NCI-H748 (cell line): Measurements from ENCODE around the gene ENTPD5.
"Not testable (repeated sequence)": the region's sequence is repeated elsewhere in the genome, so short reads cannot be mapped to it uniquely, and the experiment has no call there.

Experiments used
- DNase-seq: peaks from one replicate; lab custom pipeline; 2025; ENCODE audit not compliant: unreplicated experiment; lab: John Stamatoyannopoulos, UW

ENTPD5 gene

GRCh38 chr14:73945159-73945670 is 73.9 kb downstream of the ENTPD5 start:
- DNase-seq: no peak

GRCh38 chr14:73944432-73945158 is 74.5 kb downstream of the ENTPD5 start:
- DNase-seq: no peak

GRCh38 chr14:73943083-73943482 is 76.0 kb downstream of the ENTPD5 start:
- DNase-seq: no peak

- no peak for DNase-seq
Measured at GRCh38 chr14:73942180-73942579, 76.9 kb downstream of the ENTPD5 start.

- no peak for DNase-seq
Measured at GRCh38 chr14:73937012-73937411, 82.1 kb downstream of the ENTPD5 start.

- DNase-seq: no peak
Measured at GRCh38 chr14:73936548-73936947, 82.5 kb downstream of the ENTPD5 start.

DNA sequence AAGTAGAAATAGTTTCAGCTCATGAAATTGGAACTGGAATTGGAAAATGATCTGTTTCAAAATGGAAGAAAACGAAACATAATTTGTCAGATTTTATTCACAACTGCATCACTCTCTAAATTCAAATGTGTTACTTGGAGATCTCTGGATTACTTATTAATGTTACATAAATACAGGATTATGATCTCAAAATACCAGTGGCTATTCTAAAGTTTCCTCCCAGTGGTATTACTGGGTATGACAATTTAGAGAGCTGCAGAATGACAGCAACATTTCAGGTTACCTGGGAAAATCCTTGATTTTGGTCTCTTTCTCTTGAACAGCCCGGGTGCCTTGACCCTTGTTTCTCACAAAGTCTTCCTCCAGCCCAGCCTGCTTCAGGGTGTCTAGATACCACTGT is 83.4 kb downstream of the ENTPD5 start:
- no peak for DNase-seq

DNA sequence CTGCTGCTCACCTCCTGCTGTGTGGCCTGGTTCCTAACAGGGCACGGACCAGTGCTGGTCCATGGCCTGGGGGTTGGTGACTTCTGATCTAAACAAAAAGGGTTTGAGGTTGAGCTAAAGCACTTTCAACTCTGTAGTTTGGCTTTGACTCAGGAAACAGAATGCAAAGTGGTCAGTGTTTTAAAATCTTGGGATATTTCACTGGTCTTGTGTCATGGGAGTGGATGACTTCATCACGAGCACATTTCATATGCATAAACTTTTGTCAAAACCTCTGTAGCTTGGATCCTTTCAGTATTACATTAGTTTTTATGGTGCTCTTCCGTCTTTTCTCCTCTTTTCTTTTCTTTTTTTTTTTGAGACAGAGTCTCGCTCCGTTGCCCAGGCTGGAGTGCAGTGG is 94.8 kb downstream of the ENTPD5 start:
- no peak for DNase-seq

- not testable (repeated sequence) for DNase-seq
Measured at GRCh38 chr14:73919457-73919856, 99.6 kb downstream of the ENTPD5 start.

DNA sequence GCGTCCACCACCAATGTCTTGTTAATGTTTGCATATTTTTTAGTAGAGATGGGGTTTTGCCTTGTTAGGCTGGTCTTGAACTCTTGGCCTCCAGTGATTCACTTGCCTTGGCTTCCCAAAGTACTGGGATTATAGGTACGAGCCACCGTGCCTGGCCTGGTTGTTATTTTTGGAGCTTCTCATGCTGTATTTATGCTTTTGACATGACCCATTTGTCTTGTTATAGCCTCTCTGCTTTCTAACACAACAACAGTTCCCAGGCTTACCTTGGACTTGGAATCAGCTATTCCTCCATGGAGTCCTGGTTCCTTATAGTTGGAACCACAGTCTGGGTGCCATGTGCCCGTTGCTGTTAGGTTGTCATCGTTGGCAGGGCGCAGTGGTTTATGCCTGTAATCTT is 102.8 kb downstream of the ENTPD5 start:
- DNase-seq: no peak

DNA sequence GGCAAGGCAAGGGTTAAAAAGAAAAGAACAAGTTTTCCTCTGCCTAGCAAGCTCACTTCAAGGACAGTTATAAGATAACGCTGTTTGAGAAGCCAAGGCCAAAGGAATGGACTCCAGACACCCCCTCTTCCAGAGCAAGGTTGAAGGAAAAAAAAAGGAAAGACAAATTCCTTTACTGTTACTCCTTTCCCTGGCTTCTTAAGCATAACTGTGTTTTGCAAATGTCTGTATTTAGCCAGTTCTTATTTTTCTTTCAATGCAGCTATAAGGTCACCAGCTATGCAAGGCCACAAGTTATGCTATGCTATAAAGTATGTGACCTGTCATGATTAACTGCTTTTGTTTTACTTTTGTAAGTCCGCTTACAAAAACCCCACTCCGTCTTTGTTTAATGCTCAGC is 105.8 kb downstream of the ENTPD5 start:
- no peak for DNase-seq

DNA sequence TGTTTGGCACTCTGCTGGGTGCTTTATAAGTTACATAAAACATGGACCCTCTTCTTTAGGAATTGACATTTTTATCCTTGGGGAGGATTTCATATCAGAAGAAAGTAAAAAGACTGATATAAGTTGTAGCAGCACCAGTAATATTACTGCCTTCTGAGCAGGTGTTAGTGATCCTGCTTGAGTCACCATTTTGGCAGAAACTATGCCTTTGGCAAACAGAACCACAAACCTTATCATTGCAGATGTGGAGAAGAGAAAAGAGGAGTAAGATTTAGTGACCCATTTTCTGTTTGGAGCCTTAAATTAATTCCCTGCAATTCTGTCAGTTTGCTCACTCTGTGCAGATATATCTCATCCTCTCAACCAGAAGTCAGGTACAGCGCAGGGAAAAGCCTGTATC is 109.4 kb downstream of the ENTPD5 start:
- no peak for DNase-seq
